HepG2 (cell line): ENCODE measurements around the gene KCNQ1OT1. TPM values are rescaled to one million over a fixed set of nuclear protein-coding genes. Genes with fewer than 3 reads are reported as not detected.

Source experiments
- CEBPB ChIP-seq: IDR thresholded peaks from 2 replicates; pipeline ENCODE4 v1.6.1; 2011; ENCODE audit warnings: low read depth, low read length, improper control_type of control experiment, borderline replicate concordance
- DMTF1 ChIP-seq: sonication (generic); formaldehyde crosslinking; IDR thresholded peaks from 2 replicates; pipeline ENCODE4 v1.4.0; 2020; ENCODE audit warnings: mild to moderate bottlenecking, missing genetic modification reagents
- HNRNPUL1 ChIP-seq: fragments of 200-400 bp; formaldehyde crosslinking; IDR thresholded peaks from 2 replicates; pipeline ENCODE4 v1.6.1; 2017; ENCODE audit warnings: low read depth, mild to moderate bottlenecking, low read length, moderate library complexity
- KDM2A ChIP-seq: sonication (generic); formaldehyde crosslinking; IDR thresholded peaks from 2 replicates; pipeline ENCODE4 v1.4.0; 2020; ENCODE audit warnings: low read depth, missing genetic modification reagents, borderline replicate concordance
- MEIS2 ChIP-seq: sonication (generic); formaldehyde crosslinking; IDR thresholded peaks from 2 replicates; pipeline ENCODE4 v1.9.0; 2021; ENCODE audit warnings: mild to moderate bottlenecking, missing genetic modification reagents
- MIER3 ChIP-seq: IDR thresholded peaks from 2 replicates; pipeline ENCODE4 v1.6.1; 2016; ENCODE audit warnings: missing compliant biosample characterization, borderline replicate concordance
- NAIF1 ChIP-seq: sonication (generic); formaldehyde crosslinking; IDR thresholded peaks from 2 replicates; pipeline ENCODE4 v1.5.0; 2020; ENCODE audit warnings: mild to moderate bottlenecking, missing genetic modification reagents, borderline replicate concordance
- NR2C2 ChIP-seq: sonication (generic); formaldehyde crosslinking; IDR thresholded peaks from 2 replicates; pipeline ENCODE4 v1.4.0; 2020; ENCODE audit warnings: missing genetic modification reagents, mild to moderate bottlenecking, moderate library complexity, borderline replicate concordance
- ZNF124 ChIP-seq: sonication (generic); formaldehyde crosslinking; IDR thresholded peaks from 2 replicates; pipeline ENCODE4 v1.4.0; 2020; ENCODE audit warnings: missing genetic modification reagents
- ZNF343 ChIP-seq: sonication (generic); formaldehyde crosslinking; IDR thresholded peaks from 2 replicates; pipeline ENCODE4 v1.4.0; 2020; ENCODE audit warnings: mild to moderate bottlenecking, missing genetic modification reagents
- ZNF367 ChIP-seq: sonication (generic); formaldehyde crosslinking; IDR thresholded peaks from 2 replicates; pipeline ENCODE4 v1.4.0; 2020; ENCODE audit warnings: missing genetic modification reagents, borderline replicate concordance
- ZNF740 ChIP-seq: sonication (generic); formaldehyde crosslinking; IDR thresholded peaks from 2 replicates; pipeline ENCODE4 v1.4.0; 2020; ENCODE audit warnings: missing genetic modification reagents
- ZNF770 ChIP-seq: sonication (generic); formaldehyde crosslinking; IDR thresholded peaks from 2 replicates; pipeline ENCODE4 v1.5.0; 2020; ENCODE audit warnings: mild to moderate bottlenecking, missing genetic modification reagents
- polyA plus RNA-seq, 8 experiments: library from polyadenylated mRNA; depleted of rRNA in 3 of 8; stranded (reverse) in 7 of 8; unstranded in 1 of 8; fragments of >200 nt; fragmentation: Illumina TruSeq in 4 of 8; extraction: Trizol in 4 of 8; gene quantifications; 2 replicates each; pipeline versions ENCODE4 v1.2.1 to v1.2.3, GENCODE V29; 2011 to 2016; ENCODE audit warnings: low read depth in 4 of 8, missing spikeins in 1 of 8, mixed read lengths in 1 of 8; ENCODE audit not compliant: insufficient read depth in 1 of 8
- total RNA-seq, 5 experiments: library from RNA; depleted of rRNA; stranded (reverse); fragments of >200 nt; fragmentation: Illumina TruSeq; extraction: Trizol; gene quantifications; 2 replicates each; pipeline ENCODE4 v1.2.3, GENCODE V29; 2016; ENCODE audit warnings: low read depth in 1 of 5
- TF ChIP-seq, protein P1 (sequence below): sonication (generic); formaldehyde crosslinking; IDR thresholded peaks from 2 replicates; pipeline ENCODE4 v1.4.0; 2020; ENCODE audit warnings: mild to moderate bottlenecking, missing genetic modification reagents, borderline replicate concordance
- TF ChIP-seq, protein P2 (sequence below): sonication (generic); formaldehyde crosslinking; conservative IDR thresholded peaks from 2 replicates; pipeline ENCODE4 v1.4.0; 2020; ENCODE audit warnings: missing genetic modification reagents

KCNQ1OT1 gene
- total and polyA plus RNA-seq, 2 of the 13 experiments (the other 11 are each of a cell fraction or from before 2014, with no cell fraction given), result 1.3 to 18.9 TPM

DNA sequence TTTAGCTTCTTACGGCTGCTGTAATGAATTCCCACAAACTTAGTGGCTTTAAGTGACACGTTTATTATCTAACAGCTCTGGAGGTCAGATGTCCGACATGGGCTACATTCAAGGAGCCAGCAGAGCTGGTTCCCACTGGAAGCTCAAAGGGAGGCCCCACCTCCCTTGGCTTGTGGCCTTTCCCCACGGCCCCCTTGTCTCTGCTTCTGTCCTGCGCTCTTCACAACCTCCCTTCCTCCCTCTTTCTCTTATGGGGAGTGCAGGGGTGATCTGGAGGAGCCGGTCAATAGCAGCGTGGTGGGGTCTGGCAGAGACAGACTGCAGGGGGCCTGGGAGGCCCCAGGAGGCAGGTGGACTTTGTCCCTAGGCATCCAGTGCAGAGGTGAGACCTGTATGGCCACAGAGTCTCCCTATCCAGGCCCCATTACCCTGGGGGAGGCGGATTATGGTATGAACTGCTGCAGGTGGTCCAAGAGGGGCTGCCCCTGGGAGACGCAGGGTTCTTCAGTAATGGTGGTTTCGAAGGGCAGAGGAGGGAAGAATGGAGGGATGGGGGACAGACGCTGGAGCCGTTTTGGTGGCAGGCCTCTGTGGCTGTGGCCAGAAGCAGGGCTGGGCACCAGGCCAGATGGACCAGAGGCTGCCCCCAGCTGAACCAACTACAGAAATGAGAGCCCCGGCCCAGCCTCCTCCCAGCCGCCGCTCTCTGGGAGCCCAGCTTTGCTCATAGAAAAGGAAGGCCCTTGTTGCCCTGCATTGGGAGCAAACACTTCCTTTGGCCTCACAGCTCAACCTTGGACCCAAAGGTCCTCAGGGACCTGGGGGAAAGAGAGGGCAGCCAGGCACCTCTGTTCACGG is 30.7 kb upstream of the KCNQ1OT1 start (continued):
- TF ChIP-seq ZNF343 (CRISPR knock-in tag) (peak; percentile 45; the same call in 1 of the 2 replicates), ZNF124 (CRISPR knock-in tag) (no peak), MEIS2 (no peak), ZNF367 (CRISPR knock-in tag) (no peak), NAIF1 (CRISPR knock-in tag) (no peak), NR2C2 (peak; percentile 59; the same call in 1 of the 2 replicates), KDM2A (CRISPR knock-in tag) (peak; percentile 56; the same call in 1 of the 2 replicates), ZNF740 (CRISPR knock-in tag) (peak; percentile 55), MIER3 (CRISPR knock-in tag) (peak; percentile 16; the same call in 1 of the 2 replicates), HNRNPUL1 (no peak), CEBPB (no peak), DMTF1 (no peak), ZNF770 (CRISPR knock-in tag) (peak; percentile 58; the same call in 1 of the 2 replicates)
- TF ChIP-seq, protein P1, sequence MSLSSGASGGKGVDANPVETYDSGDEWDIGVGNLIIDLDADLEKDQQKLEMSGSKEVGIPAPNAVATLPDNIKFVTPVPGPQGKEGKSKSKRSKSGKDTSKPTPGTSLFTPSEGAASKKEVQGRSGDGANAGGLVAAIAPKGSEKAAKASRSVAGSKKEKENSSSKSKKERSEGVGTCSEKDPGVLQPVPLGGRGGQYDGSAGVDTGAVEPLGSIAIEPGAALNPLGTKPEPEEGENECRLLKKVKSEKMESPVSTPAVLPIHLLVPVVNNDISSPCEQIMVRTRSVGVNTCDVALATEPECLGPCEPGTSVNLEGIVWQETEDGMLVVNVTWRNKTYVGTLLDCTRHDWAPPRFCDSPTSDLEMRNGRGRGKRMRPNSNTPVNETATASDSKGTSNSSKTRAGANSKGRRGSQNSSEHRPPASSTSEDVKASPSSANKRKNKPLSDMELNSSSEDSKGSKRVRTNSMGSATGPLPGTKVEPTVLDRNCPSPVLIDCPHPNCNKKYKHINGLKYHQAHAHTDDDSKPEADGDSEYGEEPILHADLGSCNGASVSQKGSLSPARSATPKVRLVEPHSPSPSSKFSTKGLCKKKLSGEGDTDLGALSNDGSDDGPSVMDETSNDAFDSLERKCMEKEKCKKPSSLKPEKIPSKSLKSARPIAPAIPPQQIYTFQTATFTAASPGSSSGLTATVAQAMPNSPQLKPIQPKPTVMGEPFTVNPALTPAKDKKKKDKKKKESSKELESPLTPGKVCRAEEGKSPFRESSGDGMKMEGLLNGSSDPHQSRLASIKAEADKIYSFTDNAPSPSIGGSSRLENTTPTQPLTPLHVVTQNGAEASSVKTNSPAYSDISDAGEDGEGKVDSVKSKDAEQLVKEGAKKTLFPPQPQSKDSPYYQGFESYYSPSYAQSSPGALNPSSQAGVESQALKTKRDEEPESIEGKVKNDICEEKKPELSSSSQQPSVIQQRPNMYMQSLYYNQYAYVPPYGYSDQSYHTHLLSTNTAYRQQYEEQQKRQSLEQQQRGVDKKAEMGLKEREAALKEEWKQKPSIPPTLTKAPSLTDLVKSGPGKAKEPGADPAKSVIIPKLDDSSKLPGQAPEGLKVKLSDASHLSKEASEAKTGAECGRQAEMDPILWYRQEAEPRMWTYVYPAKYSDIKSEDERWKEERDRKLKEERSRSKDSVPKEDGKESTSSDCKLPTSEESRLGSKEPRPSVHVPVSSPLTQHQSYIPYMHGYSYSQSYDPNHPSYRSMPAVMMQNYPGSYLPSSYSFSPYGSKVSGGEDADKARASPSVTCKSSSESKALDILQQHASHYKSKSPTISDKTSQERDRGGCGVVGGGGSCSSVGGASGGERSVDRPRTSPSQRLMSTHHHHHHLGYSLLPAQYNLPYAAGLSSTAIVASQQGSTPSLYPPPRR (CRISPR knock-in tag), result peak; percentile 72; the same call in 1 of the 2 replicates
- TF ChIP-seq, protein P2, sequence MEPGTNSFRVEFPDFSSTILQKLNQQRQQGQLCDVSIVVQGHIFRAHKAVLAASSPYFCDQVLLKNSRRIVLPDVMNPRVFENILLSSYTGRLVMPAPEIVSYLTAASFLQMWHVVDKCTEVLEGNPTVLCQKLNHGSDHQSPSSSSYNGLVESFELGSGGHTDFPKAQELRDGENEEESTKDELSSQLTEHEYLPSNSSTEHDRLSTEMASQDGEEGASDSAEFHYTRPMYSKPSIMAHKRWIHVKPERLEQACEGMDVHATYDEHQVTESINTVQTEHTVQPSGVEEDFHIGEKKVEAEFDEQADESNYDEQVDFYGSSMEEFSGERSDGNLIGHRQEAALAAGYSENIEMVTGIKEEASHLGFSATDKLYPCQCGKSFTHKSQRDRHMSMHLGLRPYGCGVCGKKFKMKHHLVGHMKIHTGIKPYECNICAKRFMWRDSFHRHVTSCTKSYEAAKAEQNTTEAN (CRISPR knock-in tag), result peak; percentile 26; the same call in 1 of the 2 replicates
